Fibroblast of skin of left biceps (primary cell): Measurements from ENCODE around the gene WDR83.
A peak's percentile ranks its signal among the peaks of the same experiment; 100 is the strongest.
"Not testable (repeated sequence)": the region's sequence is repeated elsewhere in the genome, so short reads cannot be mapped to it uniquely, and the experiment has no call there.

Experiments
- DNase-seq, 2 experiments: peaks; one replicate each; pipeline ENCODE4 v3.0.0-alpha.2; 2013; ENCODE audit warnings: low read depth in 2 of 2

The WDR83 gene

GRCh38 chr19:12656899-12657571 is 9.6 kb upstream of the WDR83 start:
- no peak for DNase-seq

- DNase-seq = no peak
These were observed 8.6 kb upstream of the WDR83 start for GRCh38 chr19:12657966-12658365.

GRCh38 chr19:12660980-12661379 is 5.6 kb upstream of the WDR83 start:
- DNase-seq = no peak

- DNase-seq = no peak
These were observed 2.0 kb upstream of the WDR83 start for GRCh38 chr19:12664406-12665280.

GRCh38 chr19:12665281-12665573 is 1.4 kb upstream of the WDR83 start:
- no peak for DNase-seq

GRCh38 chr19:12665671-12666264 is 839 bp upstream of the WDR83 start:
- no peak for DNase-seq

GRCh38 chr19:12667731-12668302 is 1.2 kb downstream of the WDR83 start:
- no peak for DNase-seq

GRCh38 chr19:12668346-12668745 is 1.7 kb downstream of the WDR83 start:
- no peak for DNase-seq

GRCh38 chr19:12668932-12669269 is 2.3 kb downstream of the WDR83 start:
- no peak for DNase-seq

- DNase-seq = peak; percentile 40 to 50
These were observed 2.9 kb downstream of the WDR83 start for GRCh38 chr19:12669270-12670158.

GRCh38 chr19:12670159-12670928 is 3.7 kb downstream of the WDR83 start:
- DNase-seq = no peak

- DNase-seq = no peak
These were observed 6.1 kb downstream of the WDR83 start for GRCh38 chr19:12672744-12673143.

GRCh38 chr19:12675399-12675798 is 8.8 kb downstream of the WDR83 start:
- no peak for DNase-seq

GRCh38 chr19:12675940-12676339 is 9.3 kb downstream of the WDR83 start:
- no peak for DNase-seq

GRCh38 chr19:12676384-12676792 is 9.8 kb downstream of the WDR83 start:
- peak in 1 of 2 experiments; percentile 29 for DNase-seq

GRCh38 chr19:12676928-12677327 is 10.3 kb downstream of the WDR83 start:
- no peak for DNase-seq

GRCh38 chr19:12678039-12678438 is 11.4 kb downstream of the WDR83 start:
- not testable (repeated sequence) for DNase-seq

- DNase-seq = no peak
These were observed 13.4 kb downstream of the WDR83 start for GRCh38 chr19:12680034-12680433.

GRCh38 chr19:12681074-12681987 is 14.7 kb downstream of the WDR83 start, which contains the start of gene DHPS:
TSS of gene DHPS (minus strand) at chr19:12681880. CDS start at chr19:12681766, 114 bp downstream.
- DNase-seq = peak; percentile 94 to 96

- DNase-seq = no peak
These were observed 19.2 kb downstream of the WDR83 start for GRCh38 chr19:12685831-12686230.
